Dedifferentiated amniotic fluid mesenchymal stem cell (primary cell): ENCODE data around the gene MBD3.
A peak's percentile ranks its signal among the peaks of the same experiment; 100 is the strongest.
"Not testable (repeated sequence)": the region's sequence is repeated elsewhere in the genome, so short reads cannot be mapped to it uniquely, and the experiment has no call there.

Source experiments
- DNase-seq: peaks from one replicate; pipeline ENCODE4 v3.0.0-alpha.2; 2016; ENCODE audit errors: extremely low spot score

Gene MBD3, protein sequence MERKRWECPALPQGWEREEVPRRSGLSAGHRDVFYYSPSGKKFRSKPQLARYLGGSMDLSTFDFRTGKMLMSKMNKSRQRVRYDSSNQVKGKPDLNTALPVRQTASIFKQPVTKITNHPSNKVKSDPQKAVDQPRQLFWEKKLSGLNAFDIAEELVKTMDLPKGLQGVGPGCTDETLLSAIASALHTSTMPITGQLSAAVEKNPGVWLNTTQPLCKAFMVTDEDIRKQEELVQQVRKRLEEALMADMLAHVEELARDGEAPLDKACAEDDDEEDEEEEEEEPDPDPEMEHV

GRCh38 chr19:1592755-1593500, at the start of gene MBD3:
TSS of gene MBD3 (minus strand) at chr19:1592865. CDS start at chr19:1592631, 234 bp downstream.
- DNase-seq, result peak; percentile 89

GRCh38 chr19:1640893-1641448, 48.3 kb upstream of the MBD3 start:
- DNase-seq, result not testable (repeated sequence)

DNA sequence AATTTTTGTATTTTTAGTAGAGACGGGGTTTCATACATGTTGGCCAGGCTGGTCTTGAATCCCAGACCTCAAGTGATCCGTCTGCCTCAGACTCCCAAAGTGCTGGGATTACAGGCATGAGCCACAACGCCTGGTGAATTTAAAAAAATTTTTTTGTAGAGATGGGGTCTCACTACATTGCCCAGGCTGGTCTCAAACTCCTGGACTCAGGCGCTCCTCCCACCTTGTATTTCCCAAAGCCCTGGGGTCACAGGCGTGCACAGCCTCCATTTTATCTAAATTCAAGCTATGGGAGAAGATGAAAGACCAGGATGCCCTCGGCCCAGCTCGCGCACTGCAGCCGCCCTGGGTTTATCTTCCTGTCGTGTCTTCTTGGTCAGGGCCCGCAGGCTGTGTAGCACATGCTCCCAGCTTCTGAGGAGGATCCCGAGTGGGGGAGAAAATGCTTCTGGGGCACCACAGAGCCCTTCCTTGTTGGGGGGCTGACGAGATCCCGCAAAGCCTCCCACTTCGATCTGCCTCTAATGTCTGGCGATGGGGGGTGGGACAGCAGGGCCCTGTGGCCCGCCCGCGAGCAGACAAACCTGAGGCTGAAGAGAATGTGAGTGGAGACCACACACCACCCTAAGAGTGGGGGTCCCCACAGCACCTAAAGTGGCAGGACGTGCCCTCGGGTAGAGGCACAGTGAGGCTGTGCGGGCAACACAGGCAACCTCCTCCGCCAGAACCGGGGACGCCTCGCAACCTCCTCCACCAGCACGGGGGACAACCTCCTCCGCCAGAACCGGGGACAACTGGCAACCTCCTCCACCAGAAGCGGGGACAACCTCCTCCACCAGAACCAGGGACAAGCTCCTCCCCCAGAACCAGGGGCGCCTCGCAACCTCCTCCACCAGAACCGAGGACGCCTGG, 43.9 kb upstream of the MBD3 start:
- no peak for DNase-seq

DNA sequence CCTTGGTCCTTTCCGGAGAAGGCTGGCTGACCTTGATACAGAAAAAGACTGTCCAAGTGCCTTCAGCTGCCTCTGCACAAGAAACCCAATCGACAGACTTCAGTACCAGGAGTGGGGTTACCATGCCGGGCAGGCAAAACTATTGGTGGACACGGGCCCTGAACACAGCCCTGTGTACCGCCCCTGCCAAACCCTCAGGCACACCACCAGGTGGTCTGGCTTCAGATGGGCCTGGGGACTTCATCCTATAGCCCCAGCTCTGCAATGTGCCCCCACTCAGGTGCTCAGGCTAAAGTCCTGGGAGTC, 42.2 kb upstream of the MBD3 start:
- DNase-seq, result no peak

- DNase-seq, result no peak
Measured at GRCh38 chr19:1634242-1634937, 41.7 kb upstream of the MBD3 start.

GRCh38 chr19:1633269-1633826, 40.7 kb upstream of the MBD3 start:
- DNase-seq, result no peak

DNA sequence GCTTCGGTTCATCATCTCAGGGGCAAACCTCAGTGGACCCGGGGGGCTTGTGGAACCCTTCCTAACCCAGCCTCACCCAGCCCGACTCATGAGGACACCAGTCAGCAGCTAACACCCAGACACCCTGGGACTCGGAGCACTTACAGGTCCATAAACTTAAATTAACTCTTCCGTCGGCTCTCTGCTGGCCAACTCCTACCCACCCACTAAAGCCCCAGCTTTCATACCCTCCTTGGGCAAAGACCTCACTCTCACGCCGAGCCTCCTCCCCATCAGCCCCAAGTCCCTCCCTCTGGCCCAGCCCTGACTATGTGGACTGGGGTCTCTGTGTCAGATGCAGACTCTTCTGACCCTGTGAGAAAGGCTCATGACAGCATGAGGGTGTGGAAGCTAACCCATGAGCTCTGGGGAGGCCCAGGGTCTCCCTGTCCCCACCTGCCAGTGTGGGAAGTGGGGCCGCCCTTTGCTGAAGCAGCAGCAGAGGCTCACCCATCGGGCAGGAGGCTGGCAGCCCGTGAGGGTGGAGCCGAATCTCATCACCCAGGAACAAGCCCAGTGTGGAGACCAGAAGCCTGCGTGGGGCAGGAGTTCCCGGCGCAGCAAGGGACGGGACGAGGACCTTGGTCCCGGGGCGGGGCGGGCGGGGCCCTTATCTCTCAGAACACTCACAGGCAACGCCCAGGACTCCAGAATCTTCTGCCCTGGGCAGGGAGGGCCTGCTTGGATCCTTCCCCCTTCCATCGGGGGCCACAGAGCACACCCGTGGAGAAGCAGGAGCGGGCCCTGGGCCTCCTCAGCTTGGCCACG, 40.0 kb upstream of the MBD3 start:
- DNase-seq, result no peak

DNA sequence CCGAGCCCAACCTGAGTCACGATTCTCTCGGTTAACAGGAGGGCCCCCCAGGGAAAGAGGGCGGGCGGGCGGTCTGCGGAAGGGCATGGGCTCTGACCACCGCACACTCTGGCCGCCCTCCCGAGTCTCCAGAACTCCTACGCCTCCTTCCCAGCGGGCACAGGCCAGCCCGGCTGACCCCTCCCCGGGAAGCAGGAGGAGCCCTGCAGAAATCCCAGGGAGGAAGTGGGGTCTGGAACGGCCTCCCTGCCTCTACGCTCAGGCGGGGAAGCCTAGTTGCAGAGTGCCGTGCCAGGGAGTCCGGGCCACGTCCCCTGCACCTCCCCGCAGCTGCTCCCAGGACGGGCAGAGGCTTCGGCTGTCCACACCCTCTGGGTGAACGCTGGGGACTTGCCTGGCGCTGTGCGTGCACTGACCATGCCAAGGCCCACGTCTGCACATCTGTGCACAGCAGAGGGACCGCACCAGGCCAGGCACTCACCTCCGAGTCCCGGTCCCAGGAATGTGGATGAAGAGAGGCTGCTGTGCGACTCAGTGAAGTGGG, 39.0 kb upstream of the MBD3 start:
- no peak for DNase-seq

- DNase-seq, result no peak
Measured at GRCh38 chr19:1630811-1631210, 38.1 kb upstream of the MBD3 start.

DNA sequence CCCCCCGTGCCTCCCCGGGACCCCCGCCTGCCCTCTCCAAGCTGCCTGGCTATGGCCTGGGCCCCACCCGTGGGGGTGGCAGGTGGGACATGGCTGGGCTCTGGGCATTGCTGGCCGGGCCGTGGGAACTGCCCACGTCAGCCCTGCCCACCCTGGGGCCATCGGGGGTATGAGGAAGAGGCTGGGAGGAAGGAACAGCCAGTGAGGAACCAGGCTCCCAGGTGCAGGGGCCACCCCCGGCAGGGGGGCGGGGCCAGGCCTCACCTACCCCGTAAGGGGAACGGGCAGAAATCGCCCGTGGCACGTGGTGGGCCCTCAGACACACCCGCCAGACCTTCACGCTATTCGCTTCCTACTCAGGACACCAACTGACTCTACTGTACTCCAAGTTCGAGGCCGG, 37.3 kb upstream of the MBD3 start:
- no peak for DNase-seq

DNA sequence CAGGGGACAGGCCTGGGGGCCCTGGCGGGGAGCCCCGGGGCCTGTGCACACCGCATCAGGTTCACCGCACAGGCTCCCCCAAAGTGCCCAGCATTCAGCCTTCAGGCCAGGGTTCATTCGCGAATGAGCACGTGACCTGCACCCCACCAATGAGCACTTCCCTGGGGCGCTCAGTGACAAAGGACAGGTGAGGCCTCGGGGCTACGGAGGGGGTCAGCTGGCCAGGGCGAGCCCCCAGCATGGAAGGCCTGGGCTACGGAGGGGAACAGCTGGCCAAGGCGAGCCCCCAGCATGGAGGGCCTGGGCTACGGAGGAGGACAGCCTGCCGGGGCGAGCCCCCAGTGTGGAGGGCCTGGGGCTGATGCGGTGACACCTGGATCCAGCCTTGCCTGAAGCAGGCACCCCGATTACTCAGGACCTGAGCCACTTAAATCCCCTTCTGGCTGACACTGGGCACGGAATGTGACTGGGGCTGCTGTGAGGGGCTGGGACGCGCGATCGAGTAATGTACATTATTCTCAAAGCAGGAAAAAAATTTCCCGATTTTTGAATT, 36.7 kb upstream of the MBD3 start:
- no peak for DNase-seq

GRCh38 chr19:1627194-1627593, 34.5 kb upstream of the MBD3 start:
- DNase-seq, result no peak

DNA sequence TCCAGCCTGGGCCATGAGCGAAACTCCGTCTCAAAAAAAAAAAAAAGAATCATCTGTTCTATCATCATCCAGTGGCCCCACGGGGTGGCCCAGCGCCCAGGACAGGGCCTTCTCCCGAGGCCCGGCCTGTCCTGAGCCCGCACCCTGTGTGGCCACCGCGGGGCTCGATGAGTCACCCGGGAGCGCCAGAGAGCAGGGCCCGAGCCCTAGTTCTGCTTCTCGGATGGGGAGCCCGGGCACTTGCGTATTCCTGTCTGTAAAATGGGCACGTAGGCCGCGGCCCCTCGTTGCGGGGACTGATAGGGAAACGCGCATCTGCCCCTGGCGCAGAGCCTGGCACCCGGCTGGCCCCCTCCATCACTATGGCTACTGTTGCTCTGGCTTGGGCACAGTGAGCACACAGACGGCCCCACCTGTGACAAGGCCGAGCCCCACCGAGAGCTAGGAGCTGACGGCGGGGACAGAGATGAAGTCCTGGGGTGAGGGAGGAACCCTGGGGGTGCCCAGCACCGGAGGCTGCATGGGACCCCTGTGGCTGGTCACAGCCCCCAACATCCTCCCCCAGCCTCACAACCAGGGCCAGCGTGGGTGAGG, 33.8 kb upstream of the MBD3 start:
- DNase-seq, result no peak

DNA sequence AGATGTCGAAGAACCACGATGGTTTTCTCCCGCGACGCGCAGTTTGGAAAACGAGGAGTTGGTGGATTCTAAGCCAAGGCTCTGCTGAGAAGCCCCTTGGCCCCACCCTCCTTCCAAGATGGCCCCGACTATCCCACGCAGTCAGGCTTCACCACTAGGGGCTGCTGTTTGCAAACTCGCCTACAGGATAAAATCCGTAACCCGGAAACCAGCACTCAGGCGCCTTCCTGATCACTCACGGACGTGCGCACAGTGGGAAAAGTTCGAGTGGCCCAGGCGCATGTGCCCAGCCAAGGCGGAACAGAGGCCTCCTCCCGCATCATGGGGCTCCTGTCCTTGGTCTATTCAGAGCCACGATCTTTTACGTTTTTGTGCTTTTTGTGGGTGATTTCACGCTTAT, 31.8 kb upstream of the MBD3 start:
- no peak for DNase-seq

DNA sequence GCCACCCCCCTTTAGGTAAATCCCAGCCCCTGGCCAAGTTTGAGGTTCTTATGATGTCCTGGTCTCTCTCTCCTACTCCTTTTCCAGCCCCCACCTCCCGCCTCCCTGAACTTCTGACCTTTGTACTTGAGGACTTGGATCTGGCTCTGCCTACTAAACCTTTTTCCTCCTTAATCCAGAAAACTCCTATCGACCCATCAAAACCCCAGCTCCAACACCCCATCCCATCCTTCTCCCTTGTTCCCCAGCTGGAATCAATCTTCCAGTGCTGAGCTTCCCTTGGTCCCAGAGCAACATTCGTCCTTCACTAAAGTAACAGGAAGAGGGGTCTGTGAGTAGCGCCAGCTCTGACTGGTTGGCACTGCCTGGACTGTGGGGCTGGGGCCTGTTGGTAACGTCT, 29.9 kb upstream of the MBD3 start:
- no peak for DNase-seq

GRCh38 chr19:1622007-1622406, 29.3 kb upstream of the MBD3 start:
- no peak for DNase-seq

DNA sequence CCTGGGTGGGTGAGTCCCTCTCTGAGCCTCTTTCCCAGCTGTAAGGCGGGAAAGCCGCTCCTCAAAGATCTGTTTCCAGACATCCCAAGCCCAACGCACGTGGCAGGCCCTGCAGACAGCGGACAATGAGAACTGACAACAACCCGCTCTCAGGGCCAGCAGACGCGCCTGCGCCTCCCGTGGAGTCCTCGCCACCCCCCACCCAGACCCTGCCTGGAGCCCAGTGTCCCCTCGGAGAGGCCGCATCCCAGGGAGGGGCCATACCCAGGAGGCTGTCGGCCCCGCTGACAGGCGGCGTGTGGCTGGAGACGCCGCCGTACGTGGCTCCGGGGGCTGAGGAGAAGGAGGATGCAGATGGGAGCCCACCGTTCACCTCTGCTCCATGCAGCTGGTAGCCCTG, 28.9 kb upstream of the MBD3 start:
- DNase-seq, result no peak

GRCh38 chr19:1621021-1621420, 28.4 kb upstream of the MBD3 start:
- no peak for DNase-seq

DNA sequence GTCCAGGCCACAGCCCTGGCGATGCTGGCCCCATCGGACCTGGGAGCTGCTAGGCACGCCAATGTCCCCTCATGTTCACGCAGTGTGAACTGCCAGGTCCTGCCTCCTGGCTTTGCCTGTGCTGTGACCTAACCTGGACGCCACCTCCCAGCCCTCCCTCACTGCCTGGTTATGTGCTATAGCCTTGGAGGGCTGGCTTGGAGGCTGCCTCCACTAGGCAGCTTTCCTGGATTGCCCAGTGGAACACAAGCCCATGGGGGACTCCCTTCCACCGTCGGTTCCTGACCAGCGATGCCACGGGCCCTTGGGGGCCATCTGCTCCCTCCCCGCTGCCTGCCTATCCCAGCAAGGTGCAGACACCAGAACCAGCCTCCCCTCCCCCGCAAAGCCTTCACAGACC, 27.8 kb upstream of the MBD3 start:
- no peak for DNase-seq

DNA sequence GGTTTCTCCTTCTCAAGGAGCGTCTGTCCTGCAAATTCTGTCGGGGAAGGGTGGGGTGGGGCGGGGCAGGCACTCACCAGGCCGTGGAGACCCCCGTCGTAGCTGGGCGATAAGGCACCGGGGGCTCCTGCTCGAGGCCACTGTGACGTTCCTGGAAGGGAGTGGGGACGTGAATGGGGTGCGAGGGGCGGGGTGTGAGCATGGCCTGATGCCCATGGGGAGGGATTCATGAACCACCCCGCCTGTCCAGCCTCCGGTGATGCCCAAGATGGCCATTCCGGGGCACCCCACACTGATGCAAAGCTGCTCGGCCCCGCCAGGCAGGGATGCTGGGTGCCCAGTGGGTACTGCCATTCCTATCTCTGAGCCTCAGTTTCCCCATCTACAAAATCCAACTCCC, 27.0 kb upstream of the MBD3 start:
- DNase-seq, result no peak
